Measurements from ENCODE around the gene CTR9. TPM values are rescaled to one million over a fixed set of nuclear protein-coding genes. Genes with fewer than 3 reads are reported as not detected.

The CTR9 gene
- total RNA-seq, 1 donor from 2014 or later = 35.4 TPM

DNA sequence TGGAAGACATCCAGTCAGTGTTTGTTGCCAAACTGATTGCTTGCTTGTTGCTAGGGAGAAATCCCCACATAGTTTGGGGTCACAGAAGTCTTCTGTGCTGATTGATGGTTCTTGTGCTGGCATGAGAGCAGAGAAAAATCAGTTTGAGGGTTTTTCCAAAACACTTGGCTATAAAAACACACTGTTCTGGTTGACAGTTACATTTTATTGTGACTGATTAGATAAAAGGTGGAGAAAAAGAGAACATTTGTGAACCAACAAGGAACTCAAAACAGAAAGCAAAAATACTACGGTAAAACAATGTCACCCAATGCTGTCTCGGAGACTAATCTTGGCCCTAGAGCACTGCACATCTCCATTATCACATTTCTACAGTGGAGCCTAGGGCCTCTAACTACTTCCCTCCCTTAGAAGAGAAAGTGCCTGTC, 72.1 kb downstream of the CTR9 start:
- no peak for DNase-seq

DNA sequence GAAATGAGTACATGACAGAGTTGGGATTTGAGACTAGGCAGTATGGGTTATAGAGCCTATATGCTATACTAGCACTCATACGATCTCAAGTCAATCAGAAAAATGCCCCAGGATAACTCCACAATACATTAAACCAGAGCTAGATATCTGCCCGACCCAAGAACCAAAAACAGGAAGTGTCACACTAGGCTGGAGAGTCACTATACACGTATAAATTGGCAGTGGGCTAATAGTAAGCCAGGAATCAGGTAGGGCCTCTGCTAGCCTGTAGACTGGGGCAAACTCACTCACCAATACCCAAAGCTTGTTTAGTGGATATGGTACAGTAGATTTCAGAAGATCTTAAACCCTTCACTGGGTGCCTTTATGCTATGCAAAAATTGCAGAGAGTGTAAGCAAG, 73.8 kb downstream of the CTR9 start:
- DNase-seq = no peak

DNA sequence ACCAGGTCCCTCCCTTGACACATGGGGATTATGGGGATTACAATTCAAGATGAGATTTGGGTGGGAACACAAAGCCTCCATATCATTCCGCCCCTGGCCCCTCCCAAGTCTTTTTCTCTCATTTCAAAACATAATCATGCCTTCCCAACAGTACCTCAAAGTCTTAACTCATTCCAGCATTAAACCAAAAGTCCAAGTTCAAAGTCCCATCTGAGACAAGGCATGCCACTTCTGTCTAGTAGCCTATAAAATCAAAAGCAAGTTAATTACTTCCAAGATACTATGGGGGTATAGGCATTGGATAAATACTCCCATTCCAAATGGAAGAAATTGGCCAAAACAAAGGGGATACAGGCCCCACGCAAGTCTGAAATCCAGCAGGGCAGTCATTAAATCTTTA, 77.4 kb downstream of the CTR9 start:
- no peak for DNase-seq

DNA sequence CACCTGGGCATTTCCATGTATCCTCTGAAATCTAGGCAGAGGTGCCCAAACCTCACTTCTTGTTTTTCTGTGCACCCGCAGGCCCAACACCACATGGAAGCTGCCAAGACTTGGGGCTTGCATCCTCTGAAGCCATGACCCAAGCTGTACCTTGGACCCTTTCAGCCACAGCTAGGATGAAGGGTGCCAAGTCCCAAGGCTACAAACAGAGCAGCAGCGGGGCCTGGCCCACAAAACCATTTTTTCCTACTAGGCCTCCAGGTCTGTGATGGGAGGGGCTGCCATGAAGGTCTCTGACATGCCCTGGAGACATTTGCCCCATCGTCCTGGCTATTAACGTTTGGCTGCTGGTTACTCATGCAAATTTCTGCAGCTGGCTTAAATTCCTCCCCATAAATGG, 78.1 kb downstream of the CTR9 start:
- DNase-seq = no peak

Other genes starting within 250 kb of the CTR9 start
- gene RNF141, start 210.1 kb upstream of the CTR9 start, total RNA-seq = 42.4 and 50.1 TPM in 2 replicates
- 64.6 and 70.3 TPM in 2 replicates for gene LYVE1, start 182.6 kb upstream of the CTR9 start, total RNA-seq
- gene IRAG1, start 57.5 kb upstream of the CTR9 start, total RNA-seq = 0.51 and 0.79 TPM in 2 replicates
- 646 and 1,063 TPM in 2 replicates for gene EIF4G2, start 57.7 kb downstream of the CTR9 start, total RNA-seq
- gene ZBED5, start 106.8 kb downstream of the CTR9 start, total RNA-seq = 13.6 and 18.7 TPM in 2 replicates

Measured in dermis blood vessel endothelial cell (primary cell).